ENCODE data around the gene EML2.
A peak's percentile ranks its signal among the peaks of the same experiment; 100 is the strongest.
"Not testable (repeated sequence)": the region's sequence is repeated elsewhere in the genome, so short reads cannot be mapped to it uniquely, and the experiment has no call there.

The EML2 gene

GRCh38 chr19:45645631-45646344 lies 6.6 kb upstream of the EML2 start:
- peak; percentile 91 for DNase-seq

GRCh38 chr19:45645068-45645630 lies 6.0 kb upstream of the EML2 start:
- DNase-seq: no peak

GRCh38 chr19:45643927-45644771 lies 5.0 kb upstream of the EML2 start:
- no peak for DNase-seq

GRCh38 chr19:45643024-45643926 lies 4.1 kb upstream of the EML2 start:
- peak; percentile 47 for DNase-seq

GRCh38 chr19:45641274-45642105 lies 2.3 kb upstream of the EML2 start:
- no peak for DNase-seq

GRCh38 chr19:45640849-45641273 lies 1.7 kb upstream of the EML2 start:
- DNase-seq: no peak

- no peak for DNase-seq
These were observed 1.1 kb downstream of the EML2 start for GRCh38 chr19:45637890-45638667.

GRCh38 chr19:45636902-45637301 lies 2.3 kb downstream of the EML2 start:
- no peak for DNase-seq

- DNase-seq: no peak
These were observed 2.9 kb downstream of the EML2 start for GRCh38 chr19:45636275-45636674.

- DNase-seq: peak; percentile 4
These were observed 6.6 kb downstream of the EML2 start for GRCh38 chr19:45632468-45633196.

- DNase-seq: no peak
These were observed 8.7 kb downstream of the EML2 start for GRCh38 chr19:45630463-45630862.

- no peak for DNase-seq
These were observed 9.5 kb downstream of the EML2 start for GRCh38 chr19:45629704-45630103.

GRCh38 chr19:45628219-45628618 lies 11.0 kb downstream of the EML2 start:
- not testable (repeated sequence) for DNase-seq

- no peak for DNase-seq
These were observed 15.2 kb downstream of the EML2 start for GRCh38 chr19:45623984-45624383.

GRCh38 chr19:45621976-45622503 lies 17.2 kb downstream of the EML2 start:
- DNase-seq: no peak

- DNase-seq: no peak
These were observed 17.8 kb downstream of the EML2 start for GRCh38 chr19:45621389-45621788.

- DNase-seq: no peak
These were observed 22.5 kb downstream of the EML2 start for GRCh38 chr19:45616704-45617017.

GRCh38 chr19:45615795-45616703 lies 23.1 kb downstream of the EML2 start:
- peak; percentile 14 for DNase-seq

GRCh38 chr19:45615056-45615455 lies 24.1 kb downstream of the EML2 start:
- not testable (repeated sequence) for DNase-seq

Measured in NCI-H2227 treated with DMSO at 0.1 percent for 48 hours (cell line).